ENCODE measurements around the gene MRPS31.

MRPS31 gene

DNA sequence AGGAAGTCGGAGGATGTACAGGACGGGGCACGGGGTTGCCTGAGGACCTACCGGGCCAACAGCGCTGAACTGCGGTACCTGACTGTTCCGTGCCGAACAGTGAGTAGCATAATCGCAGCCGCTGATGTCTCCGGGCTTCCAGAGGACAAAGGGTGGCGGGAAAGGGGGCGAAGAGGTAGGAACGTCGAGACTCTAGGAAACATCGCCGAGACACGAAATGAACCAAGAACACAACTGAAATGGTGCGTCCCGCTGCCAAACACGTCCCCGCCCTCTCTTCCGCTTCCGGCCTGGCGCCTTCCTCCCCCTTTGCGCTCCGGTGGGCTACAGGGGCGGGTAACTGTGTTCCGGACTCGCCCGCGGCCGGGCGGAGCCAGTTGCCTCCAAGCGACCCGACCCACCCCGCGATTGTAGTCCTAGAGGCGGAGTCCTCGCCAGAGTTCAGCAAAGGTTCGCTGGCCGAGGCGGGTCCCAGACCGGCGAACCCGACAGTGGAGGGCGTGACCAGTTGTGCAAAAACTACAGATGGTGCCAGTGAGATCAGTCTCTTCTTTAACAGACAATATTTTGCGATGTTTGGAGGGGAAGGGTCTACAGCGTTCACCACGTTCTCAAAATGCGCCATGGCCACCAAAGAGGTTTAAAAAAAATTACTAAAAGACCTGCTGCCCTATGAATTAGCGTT lies at the start of gene MRPS31:
MRPS31 (minus strand) TSS at position 257 of the 685 bp plus-strand sequence; CDS start at position 203, 54 bp downstream.
- peak; percentile 94 to 95 for DNase-seq (ENCODE audit: low read depth in 2 of 2)

DNA sequence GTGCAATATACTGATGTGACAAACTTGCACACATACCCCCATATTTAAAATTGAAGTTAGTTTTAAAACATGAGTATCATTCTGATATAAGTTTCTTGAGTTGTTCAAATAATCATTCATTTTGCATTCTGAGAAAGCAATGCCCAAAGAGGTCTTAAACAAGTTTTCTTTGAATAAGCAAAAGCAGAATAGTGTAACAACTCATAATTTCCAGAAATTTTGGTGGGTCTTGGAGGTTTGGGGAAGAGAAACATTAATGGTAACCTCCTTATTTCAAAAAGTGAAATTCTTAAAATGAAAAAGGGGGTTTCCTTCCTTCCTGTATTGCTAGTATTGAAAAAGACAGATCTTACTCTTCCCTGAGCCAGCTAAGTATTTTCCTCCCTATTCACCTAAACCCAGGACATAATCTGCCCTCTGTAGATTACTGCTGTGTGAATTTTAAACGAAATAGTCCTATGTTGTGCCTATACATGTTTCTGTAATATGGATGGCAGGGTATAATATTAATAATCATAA lies 48.9 kb upstream of the MRPS31 start:
- DNase-seq (ENCODE audit: low read depth in 2 of 2) = no peak

DNA sequence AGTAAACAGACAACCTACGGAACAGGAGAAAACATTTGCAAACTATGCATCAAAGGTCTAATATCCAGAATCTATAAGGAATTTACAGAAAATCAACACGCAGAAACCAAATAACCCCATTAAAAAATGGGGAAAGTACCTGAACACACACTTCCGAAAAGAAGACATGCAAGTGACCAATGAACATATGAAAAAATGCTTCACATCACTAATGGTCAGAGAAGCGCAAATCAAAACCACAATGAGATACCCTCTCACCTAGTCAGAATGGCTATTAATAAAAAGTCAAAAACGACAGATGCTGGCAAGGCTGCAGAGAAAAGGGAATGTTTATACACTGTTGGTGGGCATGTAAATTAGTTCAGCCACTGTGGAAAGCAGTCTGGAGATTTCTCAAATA lies 47.9 kb upstream of the MRPS31 start:
- no peak for DNase-seq (ENCODE audit: low read depth in 2 of 2)

DNA sequence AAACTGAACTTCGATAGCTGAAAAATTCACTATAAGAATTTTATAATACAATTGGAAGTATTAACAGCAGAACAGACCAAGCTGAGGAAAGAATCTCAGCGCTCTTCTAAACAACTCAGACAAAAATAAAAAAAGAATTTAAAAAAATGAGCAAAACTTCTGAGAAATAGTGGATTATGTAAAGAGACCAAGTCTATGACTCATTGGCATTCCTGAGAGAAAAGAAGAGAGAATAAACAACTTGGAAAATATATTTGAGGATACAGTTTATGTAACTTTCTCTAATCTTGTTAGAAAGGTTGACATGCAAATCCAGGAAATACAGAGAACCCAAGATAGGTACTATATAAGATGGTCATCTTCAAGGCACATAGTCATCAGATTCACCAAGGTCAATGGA lies 43.8 kb upstream of the MRPS31 start:
- DNase-seq (ENCODE audit: low read depth in 2 of 2) = no peak

DNA sequence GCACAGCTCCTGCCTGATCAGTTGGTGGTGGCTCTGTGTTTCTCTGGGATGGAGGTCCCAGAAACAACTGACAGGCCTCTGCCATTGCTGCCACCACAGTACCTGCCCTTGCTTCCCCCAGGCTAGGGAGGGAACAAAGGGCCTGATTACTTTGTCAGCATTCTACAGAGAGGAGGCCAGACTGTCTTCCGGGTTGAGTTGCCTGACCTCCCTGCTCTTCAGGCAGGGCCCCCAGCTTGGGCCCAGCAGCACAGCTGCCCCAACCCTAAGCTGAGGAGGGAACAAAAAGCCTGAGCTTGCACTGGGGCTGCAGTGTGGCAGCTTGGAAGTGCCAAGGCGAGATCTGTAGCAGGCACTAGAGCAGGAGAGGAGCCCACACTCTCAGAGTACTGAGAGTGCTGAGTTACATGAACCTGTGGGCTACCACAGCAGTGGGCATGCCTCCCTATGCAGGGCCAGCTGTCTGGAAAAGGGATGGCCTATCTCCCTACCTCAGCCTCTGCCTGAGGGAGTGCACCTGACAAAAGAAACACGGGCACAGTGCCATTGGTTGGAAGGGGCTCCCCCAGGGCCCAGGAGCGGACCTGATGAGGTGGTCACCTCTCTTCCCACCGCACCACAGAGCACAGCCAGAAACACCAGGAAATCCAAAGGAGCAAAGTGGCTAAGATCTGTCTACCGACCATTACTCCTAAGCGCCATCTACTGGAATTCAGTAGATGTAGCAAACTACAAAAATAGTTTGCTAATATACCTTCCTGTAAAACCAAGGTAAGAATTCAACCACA lies 42.9 kb upstream of the MRPS31 start:
- DNase-seq (ENCODE audit: low read depth in 2 of 2) = no peak

DNA sequence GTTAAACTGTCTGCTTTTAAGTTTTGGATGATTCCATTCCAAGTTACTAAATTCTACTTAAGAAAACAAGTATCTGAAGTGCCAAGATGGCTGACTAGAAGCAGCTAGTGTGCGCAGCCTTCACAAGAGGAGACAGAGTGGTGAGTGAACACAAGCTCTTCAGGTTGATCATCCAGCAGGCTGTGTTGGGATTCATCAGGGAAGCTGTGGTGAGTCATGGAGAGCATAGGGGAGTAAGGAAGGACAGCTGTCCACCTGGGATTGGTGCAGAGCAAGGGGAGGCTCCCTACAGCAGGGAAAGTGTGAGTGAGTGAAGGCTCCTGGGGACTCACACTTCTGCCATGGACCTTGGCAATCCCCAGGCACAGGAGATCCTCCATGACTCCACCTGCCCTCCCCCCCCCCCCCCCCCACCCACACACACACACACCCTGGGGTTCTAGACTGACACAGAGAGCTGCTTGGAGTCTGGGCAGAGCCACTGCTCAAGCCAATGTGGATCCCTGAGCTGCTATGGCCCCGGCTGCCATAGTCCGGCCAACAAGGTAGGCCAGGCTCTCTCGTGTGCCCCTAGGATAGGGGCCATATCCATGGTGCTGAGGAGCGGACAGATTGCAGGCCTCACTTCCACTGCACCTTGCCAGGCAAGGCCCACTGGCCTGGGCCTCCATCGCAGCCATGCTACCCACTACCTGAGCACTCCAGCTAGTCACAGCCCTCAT lies 41.9 kb upstream of the MRPS31 start:
- no peak for DNase-seq (ENCODE audit: low read depth in 2 of 2)

DNA sequence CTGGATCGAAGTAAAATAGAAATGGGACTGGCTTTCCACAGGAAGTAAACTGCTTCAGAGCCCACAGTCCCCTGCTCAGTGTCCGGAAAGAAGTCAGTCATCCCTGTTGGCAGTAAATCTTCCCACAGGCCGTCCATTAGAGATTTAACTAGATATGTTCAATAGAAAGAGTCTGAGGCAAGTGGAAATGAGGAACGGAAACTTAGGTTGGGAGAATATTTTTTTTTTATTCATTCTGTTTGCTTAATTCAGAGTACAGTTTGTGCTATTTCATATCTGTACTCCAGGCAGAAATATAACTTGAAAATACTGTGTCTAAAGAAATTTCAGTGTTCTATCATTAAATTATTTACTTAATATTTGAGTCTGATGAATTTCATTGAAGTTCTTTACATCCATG lies 41.1 kb upstream of the MRPS31 start:
- DNase-seq (ENCODE audit: low read depth in 2 of 2) = no peak

DNA sequence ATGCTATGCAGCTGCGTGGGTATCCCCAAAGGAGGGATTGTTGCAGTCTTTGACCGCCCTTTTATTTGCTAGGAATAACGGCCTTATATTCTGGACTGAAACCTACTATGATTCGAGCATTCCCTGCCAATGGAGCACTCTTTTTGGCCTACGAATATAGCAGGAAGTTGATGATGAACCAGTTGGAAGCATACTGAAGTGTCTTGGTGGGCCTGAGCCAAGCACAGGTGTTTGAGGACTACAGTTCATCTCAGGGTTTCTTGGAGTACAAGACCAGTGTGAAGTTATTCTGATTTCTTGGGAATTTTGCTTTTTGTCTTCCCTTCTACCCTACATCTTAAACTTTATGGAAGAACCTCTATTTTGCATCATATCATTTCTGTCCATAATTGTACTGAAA lies 38.5 kb upstream of the MRPS31 start:
- no peak for DNase-seq (ENCODE audit: low read depth in 2 of 2)

DNA sequence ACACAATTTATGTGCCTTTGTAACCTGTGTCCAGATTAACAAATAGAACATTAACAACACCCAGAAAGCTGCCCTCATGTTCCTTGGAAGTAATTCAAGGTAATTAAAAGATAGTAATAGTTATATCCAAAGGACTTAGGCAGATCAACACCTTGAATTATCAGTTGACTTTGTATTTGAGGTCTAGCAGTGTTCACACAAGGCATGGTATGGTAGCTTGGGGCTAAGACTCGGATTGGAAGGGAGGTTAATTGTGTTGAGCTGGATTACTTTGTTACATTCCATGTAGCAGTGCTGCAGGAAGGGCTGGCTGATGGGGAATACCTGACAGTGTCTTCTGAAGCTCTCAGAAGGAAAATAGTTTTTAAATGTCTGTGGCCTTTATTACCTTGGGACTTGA lies 35.3 kb upstream of the MRPS31 start:
- no peak for DNase-seq (ENCODE audit: low read depth in 2 of 2)

DNA sequence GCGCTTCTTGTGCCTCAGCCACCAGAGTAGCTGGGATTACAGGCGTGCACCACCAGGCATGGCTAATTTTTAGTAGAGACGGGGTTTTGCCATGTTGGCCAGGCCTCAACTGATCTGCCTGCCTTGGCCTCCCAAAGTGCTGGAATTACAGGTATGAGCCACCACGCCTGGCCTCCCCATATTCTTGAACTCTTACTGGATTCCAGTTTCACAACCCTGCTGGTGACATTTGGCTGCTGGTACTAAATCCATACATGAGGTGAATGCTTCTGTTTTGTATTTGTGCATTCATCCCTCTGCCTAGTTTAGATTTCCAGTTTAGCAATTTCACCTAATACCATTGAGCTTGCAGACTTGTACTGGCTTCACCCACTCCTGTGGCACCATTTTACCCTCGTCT lies 32.3 kb upstream of the MRPS31 start:
- DNase-seq (ENCODE audit: low read depth in 2 of 2) = no peak

DNA sequence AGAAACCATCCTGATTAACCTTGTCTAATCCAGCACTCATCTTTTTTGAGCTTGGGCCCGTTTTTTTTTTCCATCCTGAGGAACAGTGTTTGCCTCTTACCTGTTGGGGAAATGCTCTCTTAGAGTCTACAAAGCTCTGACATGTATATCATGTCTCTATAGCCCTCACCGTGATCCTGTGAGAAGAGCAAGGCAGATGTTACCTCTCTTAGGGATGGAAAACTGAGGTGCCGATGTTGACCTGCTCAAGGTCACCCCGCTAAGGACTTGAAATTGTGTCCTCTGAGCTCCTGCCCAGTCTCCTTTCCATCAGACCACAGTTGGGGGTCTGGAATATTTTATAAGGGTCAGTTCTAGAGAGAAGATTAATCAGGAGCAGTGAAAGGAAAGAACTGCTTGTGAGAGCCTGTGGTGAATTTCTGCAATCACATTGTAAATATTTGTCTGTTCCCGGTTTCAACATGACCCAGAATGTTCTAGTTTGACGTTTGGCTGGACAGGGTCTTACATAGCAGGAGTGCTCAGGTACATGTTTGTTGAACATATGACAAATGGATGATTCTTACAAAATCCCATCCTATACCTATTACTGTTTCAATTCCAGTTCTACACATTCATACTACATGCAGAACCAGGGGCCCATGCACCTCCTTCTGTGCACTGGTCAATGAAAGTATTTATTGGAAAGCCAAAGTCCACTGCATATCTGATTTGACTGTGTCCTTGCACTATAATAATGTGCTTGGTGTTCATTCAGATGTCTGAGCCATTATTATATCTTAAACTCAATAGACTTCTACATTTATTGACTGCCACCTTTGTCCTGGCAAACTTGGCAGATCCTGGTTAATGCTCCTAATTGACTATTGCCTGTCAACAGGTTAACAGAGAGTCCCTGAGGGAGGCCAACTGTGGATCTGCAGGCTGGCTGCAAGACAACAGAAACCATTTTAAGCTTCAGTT lies 30.5 kb upstream of the MRPS31 start:
- no peak for DNase-seq (ENCODE audit: low read depth in 2 of 2)

DNA sequence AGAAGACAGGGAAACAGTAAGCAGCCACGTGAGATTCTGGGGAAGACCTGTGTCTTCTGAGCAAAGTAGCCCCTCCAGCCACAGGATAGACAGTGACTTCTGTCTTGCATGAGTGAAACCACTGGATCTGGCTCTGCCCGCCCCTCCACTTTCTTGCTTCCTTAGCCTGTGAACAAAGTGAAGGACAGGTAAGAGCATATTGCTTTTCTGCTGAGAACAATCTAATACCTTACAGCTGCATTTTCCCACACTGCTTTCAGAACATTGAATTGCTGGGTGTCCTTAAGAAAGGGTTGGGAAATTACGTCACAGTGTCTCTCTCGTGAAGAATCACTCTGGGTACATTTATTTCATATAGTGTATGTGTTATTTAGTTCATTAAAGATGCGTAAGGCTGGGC lies 29.6 kb upstream of the MRPS31 start:
- DNase-seq (ENCODE audit: low read depth in 2 of 2) = no peak

DNA sequence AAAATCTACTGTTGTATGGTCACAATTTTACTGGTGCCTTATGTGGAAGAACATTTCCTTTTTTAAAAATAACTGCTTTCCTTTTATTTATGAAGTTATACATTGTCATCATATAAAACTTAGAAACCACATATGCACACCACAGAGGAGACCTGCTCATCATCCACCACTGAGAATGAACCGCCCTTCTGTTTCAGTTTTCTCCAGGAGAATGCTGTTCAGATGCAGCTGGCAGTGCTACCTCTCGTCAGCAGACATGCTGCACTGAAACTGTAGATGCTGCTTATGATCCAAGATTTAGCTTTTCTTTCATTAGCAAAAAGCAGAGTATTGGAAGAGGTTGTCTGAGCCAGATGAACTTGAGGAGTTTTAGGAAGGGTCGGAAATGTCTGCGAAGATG lies 28.5 kb upstream of the MRPS31 start:
- no peak for DNase-seq (ENCODE audit: low read depth in 2 of 2)

DNA sequence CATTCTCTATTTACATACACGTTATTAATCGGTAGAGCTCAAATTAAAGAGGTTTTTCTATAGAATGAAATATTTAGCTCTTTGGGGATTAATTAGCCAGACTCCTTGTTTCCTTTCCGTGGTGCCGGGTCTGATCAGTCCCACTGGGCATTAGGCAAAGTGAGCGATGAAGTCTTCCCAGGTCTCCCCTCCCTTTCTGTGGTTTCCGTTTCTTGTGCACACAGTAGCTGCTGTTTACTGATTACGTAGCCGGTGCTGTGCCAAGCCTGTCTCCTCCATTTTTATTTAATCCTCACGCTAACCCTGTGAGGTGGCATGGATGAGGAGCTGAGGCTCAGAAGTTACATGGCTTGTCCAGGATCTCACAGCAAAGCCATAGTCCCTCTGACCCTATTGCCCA lies 27.4 kb upstream of the MRPS31 start:
- DNase-seq (ENCODE audit: low read depth in 2 of 2) = no peak

DNA sequence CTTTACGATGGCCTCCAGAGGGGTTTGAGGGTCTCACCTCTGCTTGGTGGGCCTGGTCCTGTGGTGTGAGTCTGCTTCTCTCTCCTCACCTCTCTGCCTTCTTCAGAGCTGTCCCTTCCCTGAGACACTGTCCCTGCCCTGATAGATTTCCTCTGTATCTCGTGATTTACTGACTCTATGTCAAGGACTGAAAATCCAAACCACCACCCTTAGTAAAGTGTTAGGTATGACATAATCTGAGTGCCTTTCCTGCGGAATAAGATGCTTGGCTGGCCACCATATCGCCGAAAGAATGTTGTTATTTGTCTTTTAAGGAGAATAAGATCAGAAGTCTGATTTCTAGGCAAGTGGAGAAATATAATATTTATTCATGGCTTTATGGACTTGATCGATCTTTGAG lies 25.7 kb upstream of the MRPS31 start:
- no peak for DNase-seq (ENCODE audit: low read depth in 2 of 2)

DNA sequence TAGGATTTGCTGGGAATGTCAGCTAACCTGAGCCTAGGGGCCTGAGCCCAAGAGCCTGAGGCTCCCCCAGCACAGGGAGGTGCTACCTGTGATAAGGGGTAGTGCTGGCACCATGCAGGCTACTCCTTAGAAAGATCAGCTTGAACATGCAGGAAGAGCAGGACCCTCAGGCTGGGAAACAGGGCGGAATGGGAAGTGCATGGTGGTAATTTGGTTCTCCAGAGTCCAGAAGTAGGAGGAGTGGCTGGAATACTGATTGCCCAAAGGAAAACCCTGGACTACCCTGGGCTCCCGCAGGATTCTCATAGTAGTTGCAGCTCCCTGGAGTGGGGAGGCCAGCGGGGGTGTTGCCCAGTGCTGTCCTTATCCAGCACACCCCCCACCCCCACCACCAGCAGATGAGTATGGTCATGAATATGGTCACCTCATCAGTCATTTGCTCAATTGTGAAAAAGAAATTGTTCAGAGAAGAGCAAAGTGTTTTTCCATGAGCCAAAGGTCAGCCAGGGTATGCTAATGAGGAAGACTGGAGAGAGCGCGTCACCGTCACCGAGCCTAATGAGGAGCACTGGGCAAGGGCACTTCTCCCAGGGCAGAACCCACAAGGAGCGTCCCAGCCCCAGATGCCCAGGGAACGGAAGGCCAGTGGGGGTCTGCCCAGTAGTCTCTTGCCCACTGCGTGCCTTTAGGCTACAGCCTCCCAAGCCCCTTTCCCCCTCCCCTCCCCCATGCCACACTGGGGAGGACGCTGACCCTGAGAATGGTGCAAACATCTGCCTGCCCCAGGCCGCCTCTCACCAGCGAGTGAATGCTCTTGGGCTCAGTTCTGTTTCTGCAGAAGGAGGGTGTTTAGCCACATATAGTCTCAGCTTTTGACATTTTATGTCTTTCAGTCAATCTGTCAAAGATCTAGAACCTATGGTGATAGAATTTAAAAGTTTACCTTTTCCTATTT lies 23.7 kb upstream of the MRPS31 start:
- no peak for DNase-seq (ENCODE audit: low read depth in 2 of 2)

DNA sequence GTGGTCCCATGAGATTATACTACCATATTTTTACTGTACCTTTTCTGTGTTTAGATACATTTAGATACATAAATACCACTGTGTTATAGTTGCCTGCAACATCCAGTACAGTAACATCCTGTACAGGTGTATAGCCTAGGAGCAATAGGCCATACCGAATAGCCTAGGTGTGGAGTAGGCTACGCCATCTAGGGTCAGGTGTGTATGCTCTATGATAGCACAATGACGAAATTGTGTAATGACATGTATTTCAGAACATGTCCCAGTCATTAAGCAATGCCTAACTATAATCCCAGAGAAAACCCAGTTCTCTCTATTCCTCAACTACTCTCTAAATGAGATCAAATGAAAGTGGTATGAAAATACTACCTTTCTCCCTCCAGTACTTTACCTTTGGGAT lies 22.3 kb upstream of the MRPS31 start:
- no peak for DNase-seq (ENCODE audit: low read depth in 2 of 2)

DNA sequence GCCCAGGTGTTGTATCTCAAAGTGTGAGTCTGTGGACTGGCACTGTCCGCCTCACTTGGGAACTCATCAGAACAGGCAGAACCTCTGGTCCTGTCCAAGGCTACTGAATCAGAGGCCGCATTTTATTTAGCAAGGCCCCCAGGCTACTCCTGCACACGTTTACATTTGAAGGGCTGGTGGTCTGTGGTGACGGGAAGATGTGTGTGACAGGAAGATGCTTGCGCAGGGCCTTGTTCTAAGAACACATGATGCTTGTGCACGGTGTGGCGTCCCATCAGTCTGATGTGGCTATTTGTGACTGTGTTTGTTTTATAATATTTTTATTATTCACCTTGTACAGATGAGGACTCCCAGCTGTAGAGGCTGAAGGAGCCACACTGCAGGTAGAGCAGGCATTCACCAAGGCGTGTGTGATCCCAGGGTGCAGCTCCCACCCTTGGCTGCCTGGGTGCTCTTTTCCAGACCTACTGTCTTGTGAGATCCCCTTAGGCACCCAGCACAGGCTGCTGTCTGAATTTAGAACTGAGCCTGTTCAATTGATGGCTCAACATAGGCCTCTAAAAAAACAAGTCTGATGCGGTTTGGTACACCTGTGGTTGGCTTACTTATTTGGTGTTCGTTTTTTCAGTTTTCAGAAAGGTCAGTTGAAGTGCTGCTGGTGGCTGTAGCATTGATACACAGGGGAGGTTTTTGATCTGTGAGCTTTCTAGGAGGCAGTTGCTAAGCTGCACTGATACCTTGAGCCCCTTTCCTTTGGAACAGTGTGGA lies 21.5 kb upstream of the MRPS31 start:
- no peak for DNase-seq (ENCODE audit: low read depth in 2 of 2)

DNA sequence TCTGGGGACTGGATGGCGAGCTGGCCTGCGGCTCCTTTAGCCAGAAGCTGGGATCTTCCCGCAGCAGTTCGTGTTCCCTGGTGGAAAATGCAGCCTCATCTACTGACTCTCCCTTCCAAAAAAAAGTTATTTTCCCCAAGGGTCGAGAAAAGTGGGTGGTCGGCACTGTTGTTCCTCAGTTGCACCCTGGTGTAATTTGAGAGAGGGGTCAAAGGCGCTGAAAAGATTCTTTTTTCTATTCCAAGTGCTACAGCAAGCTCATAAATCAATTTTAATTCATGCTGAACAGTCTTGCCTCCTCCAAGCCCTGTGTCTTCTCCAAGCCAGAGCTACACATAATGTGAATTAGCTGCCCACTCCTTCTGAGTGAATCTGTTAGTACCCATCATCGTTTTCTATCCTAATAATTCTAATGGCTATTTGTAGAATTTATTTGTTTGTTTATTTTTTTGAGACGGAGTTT lies 19.2 kb upstream of the MRPS31 start:
- DNase-seq (ENCODE audit: low read depth in 2 of 2) = no peak

Data from stimulated activated CD4-positive, alpha-beta T cell treated with anti-CD3 and anti-CD28 coated beads, Interleukin-15, amount 100 ng/mL, for 48 hours (primary cell).